ENCODE data around the gene HOOK2.

HOOK2 gene

GRCh38 chr19:12793290-12794195 lies 18.2 kb upstream of the HOOK2 start:
- DNase-seq, result peak; percentile 83 to 97 (median 96)

DNA sequence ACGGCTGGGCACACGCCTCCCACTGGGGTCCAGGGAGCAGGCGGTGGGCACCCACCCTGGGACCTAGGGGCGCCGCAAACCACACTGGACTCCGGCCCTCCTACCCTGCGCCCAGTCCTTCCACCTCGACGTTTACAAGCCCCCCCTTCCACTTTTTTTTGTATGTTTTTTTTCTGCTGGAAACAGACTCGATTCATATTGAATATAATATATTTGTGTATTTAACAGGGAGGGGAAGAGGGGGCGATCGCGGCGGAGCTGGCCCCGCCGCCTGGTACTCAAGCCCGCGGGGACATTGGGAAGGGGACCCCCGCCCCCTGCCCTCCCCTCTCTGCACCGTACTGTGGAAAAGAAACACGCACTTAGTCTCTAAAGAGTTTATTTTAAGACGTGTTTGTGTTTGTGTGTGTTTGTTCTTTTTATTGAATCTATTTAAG lies 17.5 kb upstream of the HOOK2 start:
- no peak for DNase-seq

GRCh38 chr19:12792051-12792852 lies 16.9 kb upstream of the HOOK2 start:
- DNase-seq, result peak; percentile 31 to 82 (median 71)

- peak; percentile 89 to 97 (median 94) for DNase-seq
These were observed 16.1 kb upstream of the HOOK2 start, which contains the start of gene JUNB for GRCh38 chr19:12791345-12792050. Gene JUNB (plus strand): TSS chr19:12791486. CDS start chr19:12791772, 286 bp downstream.

DNA sequence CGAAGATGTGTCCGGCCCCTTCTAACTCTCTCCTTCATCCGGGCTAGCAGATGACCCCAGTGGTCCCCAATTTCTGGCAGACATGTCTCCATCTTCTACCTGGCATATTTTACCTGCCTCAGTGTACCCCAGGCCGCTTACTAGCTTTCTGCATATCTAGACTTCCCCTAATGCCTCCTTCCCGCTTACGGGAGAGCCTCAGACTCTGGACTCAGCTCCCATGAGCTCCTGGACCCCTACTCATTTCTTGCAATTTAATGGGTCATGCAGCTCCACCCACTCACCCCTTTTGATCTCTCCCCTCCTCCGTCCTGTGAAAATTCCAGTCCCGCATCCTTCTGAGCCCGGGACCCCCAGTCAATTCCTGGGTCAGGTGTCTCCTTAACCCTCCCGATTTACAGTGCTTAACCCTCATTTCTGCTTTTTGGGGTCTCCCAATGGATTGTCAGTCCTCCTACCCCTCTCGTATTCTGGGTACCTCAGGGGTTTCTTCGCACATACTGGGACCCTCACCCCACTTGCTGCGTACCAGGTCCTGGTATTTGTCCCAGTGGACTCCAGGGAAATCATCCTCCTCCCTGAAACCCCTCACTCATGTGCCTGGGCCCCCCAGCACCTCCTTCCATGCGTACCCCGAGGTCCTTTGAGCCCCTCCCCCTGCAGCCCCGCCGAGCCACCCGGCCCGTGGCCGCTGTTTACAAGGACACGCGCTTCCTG lies 15.4 kb upstream of the HOOK2 start:
- no peak for DNase-seq

GRCh38 chr19:12789904-12790619 lies 14.7 kb upstream of the HOOK2 start:
- peak; percentile 83 to 98 (median 98) for DNase-seq

GRCh38 chr19:12789098-12789903 lies 13.9 kb upstream of the HOOK2 start:
- DNase-seq, result peak in 1 of 3 experiments; percentile 74

DNA sequence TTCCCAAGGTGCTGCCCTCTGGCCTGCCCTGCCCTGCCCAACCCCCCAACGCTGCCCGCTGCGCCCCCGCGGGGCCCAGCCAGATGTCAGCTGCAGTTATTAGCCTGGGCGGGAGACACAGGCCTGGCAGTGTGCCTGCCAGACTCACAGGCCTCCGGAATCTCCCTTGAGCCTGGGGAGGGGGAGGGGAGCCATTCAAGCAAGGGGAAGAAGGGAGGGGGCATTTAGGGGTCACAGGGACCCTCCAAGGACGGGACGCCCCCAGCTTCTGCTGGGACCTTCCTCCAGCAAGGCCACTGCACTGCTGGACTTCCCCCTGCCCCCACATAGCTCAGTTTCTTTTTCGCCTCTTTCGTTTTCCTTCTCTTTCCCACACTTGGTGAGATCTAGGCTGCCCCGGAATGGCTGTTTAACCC lies 13.3 kb upstream of the HOOK2 start:
- DNase-seq, result peak in 2 of 3 experiments; percentile 84 to 93

DNA sequence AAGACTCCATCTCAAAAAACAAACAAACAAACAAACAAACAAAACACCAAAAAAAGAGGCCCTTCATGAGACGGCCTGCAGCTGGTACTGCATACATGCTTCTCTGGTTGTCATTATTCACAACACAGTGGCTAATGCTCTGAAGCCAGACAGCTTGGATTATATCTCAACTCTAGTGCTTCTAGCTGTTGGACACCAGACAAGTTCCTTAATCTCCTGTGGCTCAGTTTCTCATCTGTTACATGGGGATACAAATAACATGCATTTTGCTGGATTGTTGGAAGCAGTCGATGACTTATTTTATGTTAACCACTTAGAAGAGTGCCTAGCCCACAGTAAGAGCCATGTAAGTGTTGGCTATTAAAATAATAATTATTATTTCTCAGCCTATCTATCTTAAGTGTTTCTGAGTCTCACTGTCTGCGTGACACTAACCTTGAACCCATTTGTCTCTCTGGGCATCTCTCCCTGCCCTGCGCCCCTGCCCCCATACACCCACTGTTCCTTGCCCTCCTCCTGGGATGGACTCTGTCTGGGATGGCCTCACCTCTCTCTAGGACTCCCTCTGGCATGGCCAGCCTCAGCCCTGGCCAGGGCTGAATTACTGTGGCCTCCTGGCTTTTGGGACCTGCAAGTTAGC lies 12.8 kb upstream of the HOOK2 start:
- no peak for DNase-seq

DNA sequence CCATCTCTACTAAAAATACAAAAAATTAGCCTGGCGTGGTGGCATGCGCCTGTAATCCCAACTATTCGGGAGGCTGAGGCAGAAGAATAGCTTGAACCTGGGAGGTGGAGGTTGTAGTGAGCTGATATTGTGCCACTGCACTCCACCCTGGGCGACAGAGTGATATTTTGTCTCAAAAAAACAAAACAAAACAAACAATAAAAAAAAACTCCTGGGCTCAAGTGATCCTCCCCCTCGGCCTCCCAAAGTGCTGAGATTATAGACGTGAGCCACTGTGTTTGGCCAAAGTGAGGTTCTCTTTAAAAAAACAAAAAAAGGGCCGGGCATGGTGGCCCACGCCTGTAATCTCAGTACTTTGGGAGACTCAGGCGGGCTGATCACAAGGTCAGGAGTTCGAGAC lies 12.1 kb upstream of the HOOK2 start:
- no peak for DNase-seq

DNA sequence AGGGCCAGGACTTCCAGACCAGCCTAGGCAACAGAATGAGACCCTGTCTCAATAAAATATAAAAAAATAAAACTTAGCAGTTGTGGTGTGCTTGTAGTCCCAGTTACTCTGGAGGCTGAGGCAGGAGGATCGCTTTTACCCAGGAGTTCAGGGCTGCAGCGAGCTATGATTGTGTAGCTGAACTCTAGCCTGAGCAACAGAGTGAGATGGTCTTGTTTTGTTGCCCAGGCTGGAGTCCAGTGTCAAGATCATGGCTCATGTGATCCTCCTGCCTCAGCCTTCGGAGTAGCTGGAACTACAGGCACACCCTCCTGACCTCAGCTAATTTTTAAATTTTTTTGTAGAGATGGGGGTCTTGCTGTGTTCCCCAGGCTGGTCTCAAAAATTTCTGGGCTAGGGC lies 11.6 kb upstream of the HOOK2 start:
- DNase-seq, result no peak

DNA sequence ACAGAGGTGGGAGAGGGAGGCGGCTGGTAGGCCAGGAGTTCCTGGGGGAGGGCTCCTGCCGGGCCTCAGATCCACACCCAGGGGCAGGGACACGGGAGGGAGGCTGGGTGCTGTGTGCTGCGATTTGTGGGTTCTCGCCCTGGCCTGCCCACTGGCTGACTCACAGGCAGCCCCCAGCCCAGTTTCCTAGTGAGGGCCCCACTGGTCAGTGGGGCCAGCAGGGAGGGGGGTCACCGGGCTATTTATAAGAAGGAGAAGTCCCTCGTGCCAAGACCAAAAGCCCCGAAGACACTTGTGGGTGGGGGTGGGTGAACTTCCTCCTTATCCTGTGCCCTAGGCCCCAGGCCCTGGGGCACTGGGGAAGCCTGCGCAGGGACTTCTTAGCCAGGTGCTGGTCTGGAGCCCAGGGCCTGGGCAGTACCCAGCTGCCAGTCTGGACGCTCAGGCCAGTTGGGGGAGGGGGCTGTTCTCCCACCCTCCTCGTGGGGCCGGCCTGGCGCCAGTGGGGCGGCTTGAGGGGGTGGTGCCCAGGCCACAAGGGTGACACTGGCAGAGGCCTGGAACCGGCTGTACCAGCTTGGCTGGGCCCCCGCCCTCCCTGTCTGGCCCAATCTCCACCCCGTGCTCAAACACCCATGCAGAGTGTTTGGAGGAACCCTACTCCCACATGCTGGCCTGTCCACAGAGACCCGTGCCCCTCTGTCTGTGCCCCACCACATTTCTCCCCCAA lies 11.0 kb upstream of the HOOK2 start:
- peak in 1 of 3 experiments; percentile 14 for DNase-seq

GRCh38 chr19:12785431-12786031 lies 10.2 kb upstream of the HOOK2 start:
- no peak for DNase-seq

GRCh38 chr19:12784871-12785430 lies 9.6 kb upstream of the HOOK2 start:
- peak in 1 of 3 experiments; percentile 31 for DNase-seq

DNA sequence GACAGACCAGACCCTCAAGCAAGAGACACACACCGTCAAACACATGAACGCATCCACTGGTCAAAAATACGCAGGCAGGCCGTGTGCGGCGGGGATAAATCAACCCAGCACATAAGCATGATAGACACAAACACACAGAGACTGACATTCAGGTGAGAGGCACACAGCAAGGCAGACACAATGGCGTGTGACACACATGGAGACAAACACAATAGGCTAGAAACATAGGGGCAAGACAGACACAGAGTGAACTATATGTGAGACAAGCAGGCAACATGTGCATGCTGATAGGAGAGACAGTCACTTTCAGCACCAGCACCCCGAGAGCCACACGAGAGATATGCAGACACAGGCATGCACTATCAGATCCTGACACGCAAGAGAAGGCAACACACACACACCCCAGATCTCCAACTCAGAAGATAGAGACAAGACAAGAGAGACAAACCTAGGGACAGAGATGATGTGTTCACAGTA lies 9.1 kb upstream of the HOOK2 start:
- peak in 1 of 3 experiments; percentile 34 for DNase-seq

DNA sequence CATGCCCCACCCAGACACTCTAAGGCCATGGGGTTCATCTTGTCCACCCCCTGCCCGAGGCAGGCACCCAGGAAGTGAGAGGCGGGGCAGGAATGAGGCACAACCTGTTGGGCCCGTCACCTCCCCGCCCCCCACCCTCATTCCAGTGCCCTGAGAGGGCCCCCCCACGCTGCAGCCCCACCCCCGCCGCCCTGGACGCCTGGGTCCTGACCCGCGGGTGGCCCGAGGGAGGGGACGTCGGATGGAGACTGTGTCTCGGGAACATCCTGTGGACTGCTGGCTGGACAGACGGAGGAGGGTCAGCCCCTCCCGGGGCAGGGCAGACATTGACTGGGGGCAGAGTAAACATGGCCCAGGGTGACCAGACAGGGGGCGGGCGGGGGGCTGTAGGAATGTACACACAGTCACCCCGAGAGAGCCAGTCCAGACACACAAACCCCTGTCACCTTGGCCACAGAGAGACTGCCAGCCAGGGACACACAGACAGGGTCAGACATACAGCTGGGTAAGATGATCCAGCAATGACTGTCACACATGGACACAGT lies 8.6 kb upstream of the HOOK2 start:
- no peak for DNase-seq

GRCh38 chr19:12783291-12783848 lies 8.0 kb upstream of the HOOK2 start:
- peak in 1 of 3 experiments; percentile 63 for DNase-seq
